Measurements from ENCODE around the gene AASDH. TPM values are rescaled to one million over a fixed set of nuclear protein-coding genes. Genes with fewer than 3 reads are reported as not detected.

AASDH gene, protein sequence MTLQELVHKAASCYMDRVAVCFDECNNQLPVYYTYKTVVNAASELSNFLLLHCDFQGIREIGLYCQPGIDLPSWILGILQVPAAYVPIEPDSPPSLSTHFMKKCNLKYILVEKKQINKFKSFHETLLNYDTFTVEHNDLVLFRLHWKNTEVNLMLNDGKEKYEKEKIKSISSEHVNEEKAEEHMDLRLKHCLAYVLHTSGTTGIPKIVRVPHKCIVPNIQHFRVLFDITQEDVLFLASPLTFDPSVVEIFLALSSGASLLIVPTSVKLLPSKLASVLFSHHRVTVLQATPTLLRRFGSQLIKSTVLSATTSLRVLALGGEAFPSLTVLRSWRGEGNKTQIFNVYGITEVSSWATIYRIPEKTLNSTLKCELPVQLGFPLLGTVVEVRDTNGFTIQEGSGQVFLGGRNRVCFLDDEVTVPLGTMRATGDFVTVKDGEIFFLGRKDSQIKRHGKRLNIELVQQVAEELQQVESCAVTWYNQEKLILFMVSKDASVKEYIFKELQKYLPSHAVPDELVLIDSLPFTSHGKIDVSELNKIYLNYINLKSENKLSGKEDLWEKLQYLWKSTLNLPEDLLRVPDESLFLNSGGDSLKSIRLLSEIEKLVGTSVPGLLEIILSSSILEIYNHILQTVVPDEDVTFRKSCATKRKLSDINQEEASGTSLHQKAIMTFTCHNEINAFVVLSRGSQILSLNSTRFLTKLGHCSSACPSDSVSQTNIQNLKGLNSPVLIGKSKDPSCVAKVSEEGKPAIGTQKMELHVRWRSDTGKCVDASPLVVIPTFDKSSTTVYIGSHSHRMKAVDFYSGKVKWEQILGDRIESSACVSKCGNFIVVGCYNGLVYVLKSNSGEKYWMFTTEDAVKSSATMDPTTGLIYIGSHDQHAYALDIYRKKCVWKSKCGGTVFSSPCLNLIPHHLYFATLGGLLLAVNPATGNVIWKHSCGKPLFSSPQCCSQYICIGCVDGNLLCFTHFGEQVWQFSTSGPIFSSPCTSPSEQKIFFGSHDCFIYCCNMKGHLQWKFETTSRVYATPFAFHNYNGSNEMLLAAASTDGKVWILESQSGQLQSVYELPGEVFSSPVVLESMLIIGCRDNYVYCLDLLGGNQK
- 10 to 100 TPM in 1 of 2 donors, 1 to 10 TPM in 1; 8.0 to 10.2 TPM for total RNA-seq
- polyA plus RNA-seq = 10 to 100 TPM in 1 of 2 donors, 1 to 10 TPM in 1; 2.7 to 13.3 TPM

DNA sequence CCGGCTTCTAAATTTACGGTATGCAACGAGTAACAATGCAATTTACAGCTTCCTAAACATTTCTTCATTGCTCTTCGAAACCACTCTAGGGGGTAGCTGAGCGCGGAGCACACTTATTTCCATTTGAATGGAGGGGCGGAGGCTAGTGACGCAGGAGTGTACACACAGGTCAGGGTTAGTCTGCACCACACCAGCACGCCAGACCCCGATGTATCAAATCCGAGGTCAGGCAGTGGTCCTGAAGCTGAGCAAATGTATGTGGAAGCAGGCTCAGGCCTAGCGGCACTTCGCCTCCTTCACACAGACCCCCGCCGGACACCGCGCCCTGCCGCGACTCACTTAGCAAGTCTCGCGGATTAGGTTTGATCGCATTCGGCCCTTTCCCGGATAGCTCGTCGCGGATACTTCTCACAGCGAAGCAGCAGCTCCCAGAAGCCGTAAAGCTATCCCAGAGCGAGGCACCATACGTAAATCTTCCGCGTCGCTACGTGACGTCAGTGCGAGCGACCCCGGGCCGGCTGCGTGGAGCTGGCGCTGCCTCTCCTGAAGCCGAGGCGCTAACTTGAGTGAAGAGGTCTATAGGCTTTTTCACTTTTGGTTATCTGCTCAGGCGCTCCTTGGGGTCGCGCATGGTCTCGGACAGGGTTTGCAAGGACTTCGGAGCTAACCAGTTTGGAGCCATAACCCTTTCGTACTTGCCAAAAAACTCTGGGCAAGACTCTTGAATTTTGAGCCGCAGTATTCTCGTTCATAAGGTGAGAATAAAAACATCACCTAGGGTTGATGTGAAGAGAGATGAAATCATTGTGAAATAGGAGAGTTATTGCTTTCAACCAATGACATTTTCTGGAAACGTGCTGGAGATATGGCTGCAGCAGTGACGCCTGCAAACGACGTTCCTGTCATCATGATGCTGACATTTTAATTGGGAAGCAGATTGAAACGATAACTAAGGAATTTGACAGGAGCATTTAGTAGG is at the start of gene AASDH:
TSS of gene AASDH (minus strand) at position 469 of the 979 bp plus-strand sequence. CDS start 3,192 bp downstream, outside the sequence.
- H3K36me3 ChIP-seq (ENCODE audit: control insufficient read depth in 4 of 4, insufficient read depth in 3 of 4, low read depth in 1 of 4, low read length in 3 of 4) = no peaks in the 10 kb centered on the region
- H3K4me3 ChIP-seq (ENCODE audit: low read depth in 1 of 3, low read length in 3 of 3) = peak within 1 kb of the TSS; percentile 58 to 92 (median 67)
- DNase-seq (ENCODE audit: low spot score) = peak; percentile 97
- no peaks in the 10 kb centered on the region for H3K9me3 ChIP-seq (ENCODE audit: control insufficient read depth in 4 of 4, low read length in 3 of 4)
- TF ChIP-seq HNF4A (conservative IDR thresholded peaks at IDR 0.05) = peak in 1 of 2 donors; percentile 14
- TF ChIP-seq YY1 (IDR thresholded peaks at IDR 0.05) = peak; percentile 84
- peak; percentile 73 for TF ChIP-seq SP1 (IDR thresholded peaks at IDR 0.05)
- peak; percentile 72 for TF ChIP-seq NR2F2 (IDR thresholded peaks at IDR 0.05)
- TF ChIP-seq, protein P1, sequence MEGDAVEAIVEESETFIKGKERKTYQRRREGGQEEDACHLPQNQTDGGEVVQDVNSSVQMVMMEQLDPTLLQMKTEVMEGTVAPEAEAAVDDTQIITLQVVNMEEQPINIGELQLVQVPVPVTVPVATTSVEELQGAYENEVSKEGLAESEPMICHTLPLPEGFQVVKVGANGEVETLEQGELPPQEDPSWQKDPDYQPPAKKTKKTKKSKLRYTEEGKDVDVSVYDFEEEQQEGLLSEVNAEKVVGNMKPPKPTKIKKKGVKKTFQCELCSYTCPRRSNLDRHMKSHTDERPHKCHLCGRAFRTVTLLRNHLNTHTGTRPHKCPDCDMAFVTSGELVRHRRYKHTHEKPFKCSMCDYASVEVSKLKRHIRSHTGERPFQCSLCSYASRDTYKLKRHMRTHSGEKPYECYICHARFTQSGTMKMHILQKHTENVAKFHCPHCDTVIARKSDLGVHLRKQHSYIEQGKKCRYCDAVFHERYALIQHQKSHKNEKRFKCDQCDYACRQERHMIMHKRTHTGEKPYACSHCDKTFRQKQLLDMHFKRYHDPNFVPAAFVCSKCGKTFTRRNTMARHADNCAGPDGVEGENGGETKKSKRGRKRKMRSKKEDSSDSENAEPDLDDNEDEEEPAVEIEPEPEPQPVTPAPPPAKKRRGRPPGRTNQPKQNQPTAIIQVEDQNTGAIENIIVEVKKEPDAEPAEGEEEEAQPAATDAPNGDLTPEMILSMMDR (IDR thresholded peaks at IDR 0.05; ENCODE audit: low read depth, low read length, missing input control) = no peak
- peak in 1 of 2 donors; percentile 72 for TF ChIP-seq GABPA (IDR thresholded peaks at IDR 0.05 in 1 of 2, conservative IDR thresholded peaks at IDR 0.05 in 1 of 2)
- peak; percentile 79 for TF ChIP-seq TAF1 (conservative IDR thresholded peaks at IDR 0.05)
- peak; percentile 57 for TF ChIP-seq ATF3 (IDR thresholded peaks at IDR 0.05)
- TF ChIP-seq, protein P2, sequence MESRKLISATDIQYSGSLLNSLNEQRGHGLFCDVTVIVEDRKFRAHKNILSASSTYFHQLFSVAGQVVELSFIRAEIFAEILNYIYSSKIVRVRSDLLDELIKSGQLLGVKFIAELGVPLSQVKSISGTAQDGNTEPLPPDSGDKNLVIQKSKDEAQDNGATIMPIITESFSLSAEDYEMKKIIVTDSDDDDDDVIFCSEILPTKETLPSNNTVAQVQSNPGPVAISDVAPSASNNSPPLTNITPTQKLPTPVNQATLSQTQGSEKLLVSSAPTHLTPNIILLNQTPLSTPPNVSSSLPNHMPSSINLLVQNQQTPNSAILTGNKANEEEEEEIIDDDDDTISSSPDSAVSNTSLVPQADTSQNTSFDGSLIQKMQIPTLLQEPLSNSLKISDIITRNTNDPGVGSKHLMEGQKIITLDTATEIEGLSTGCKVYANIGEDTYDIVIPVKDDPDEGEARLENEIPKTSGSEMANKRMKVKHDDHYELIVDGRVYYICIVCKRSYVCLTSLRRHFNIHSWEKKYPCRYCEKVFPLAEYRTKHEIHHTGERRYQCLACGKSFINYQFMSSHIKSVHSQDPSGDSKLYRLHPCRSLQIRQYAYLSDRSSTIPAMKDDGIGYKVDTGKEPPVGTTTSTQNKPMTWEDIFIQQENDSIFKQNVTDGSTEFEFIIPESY (IDR thresholded peaks at IDR 0.05) = peak; percentile 73
- peak in 1 of 2 donors; percentile 52 for TF ChIP-seq JUND (IDR thresholded peaks at IDR 0.05)
- no peak for TF ChIP-seq RAD21 (IDR thresholded peaks at IDR 0.05)
- no peak for TF ChIP-seq FOXA1 (IDR thresholded peaks at IDR 0.05)
- no peak for TF ChIP-seq HNF4G (IDR thresholded peaks at IDR 0.05)
- peak; percentile 86 for TF ChIP-seq MAX (IDR thresholded peaks at IDR 0.05)
- peak; percentile 58 to 64 for TF ChIP-seq RXRA (IDR thresholded peaks at IDR 0.05)
- TF ChIP-seq, protein P3, sequence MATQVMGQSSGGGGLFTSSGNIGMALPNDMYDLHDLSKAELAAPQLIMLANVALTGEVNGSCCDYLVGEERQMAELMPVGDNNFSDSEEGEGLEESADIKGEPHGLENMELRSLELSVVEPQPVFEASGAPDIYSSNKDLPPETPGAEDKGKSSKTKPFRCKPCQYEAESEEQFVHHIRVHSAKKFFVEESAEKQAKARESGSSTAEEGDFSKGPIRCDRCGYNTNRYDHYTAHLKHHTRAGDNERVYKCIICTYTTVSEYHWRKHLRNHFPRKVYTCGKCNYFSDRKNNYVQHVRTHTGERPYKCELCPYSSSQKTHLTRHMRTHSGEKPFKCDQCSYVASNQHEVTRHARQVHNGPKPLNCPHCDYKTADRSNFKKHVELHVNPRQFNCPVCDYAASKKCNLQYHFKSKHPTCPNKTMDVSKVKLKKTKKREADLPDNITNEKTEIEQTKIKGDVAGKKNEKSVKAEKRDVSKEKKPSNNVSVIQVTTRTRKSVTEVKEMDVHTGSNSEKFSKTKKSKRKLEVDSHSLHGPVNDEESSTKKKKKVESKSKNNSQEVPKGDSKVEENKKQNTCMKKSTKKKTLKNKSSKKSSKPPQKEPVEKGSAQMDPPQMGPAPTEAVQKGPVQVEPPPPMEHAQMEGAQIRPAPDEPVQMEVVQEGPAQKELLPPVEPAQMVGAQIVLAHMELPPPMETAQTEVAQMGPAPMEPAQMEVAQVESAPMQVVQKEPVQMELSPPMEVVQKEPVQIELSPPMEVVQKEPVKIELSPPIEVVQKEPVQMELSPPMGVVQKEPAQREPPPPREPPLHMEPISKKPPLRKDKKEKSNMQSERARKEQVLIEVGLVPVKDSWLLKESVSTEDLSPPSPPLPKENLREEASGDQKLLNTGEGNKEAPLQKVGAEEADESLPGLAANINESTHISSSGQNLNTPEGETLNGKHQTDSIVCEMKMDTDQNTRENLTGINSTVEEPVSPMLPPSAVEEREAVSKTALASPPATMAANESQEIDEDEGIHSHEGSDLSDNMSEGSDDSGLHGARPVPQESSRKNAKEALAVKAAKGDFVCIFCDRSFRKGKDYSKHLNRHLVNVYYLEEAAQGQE (IDR thresholded peaks at IDR 0.05) = peak; percentile 90
- TF ChIP-seq FOXA2 (IDR thresholded peaks at IDR 0.05) = peak; percentile 11
- TF ChIP-seq EGR1 (IDR thresholded peaks at IDR 0.05; ENCODE audit: low read depth in 2 of 2) = no peak
- peak within 1 kb of the TSS; percentile 94 to 97 for H3K27ac ChIP-seq (ENCODE audit: low read depth in 1 of 2, low read length in 2 of 2)
- H3K27me3 ChIP-seq (ENCODE audit: control insufficient read depth in 4 of 4, insufficient read depth in 4 of 4, low read length in 3 of 4) = no peaks in the 10 kb centered on the region
- WGBS = under 1% methylated on average over 57 of the region's 57 CpGs
- peak within 1 kb of the TSS; percentile 92 to 93 for H3K9ac ChIP-seq (ENCODE audit: low read depth in 1 of 2, low read length in 2 of 2)
- H3K4me1 ChIP-seq (ENCODE audit: control insufficient read depth in 4 of 4, insufficient read depth in 4 of 4, low read length in 3 of 4) = peaks cover 0 to 15% (median 10%) of the 10 kb centered on the region in 4 donors
